ENCODE results near the gene ACSS3.
"Not testable (repeated sequence)": the region's sequence is repeated elsewhere in the genome, so short reads cannot be mapped to it uniquely, and the experiment has no call there.

The ACSS3 gene

DNA sequence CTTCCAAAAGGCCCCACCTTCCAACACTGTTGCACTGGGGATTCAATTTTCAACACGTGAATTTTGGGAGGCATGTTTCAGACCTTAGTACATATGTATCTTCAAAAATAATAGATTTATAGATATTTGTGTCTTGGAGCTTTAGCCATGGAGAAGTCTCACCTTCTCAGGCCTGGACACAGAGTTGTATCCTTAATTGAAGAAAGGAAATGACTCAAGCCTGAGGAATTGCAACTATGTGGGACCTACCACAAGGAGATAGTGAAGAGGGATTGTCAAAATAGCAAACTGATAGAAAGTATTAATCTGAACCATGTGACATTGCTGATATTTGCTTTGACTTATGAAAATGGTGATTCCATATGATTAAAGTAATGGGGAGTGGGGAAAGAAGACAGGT, 89.8 kb downstream of the ACSS3 start:
- no peak for DNase-seq (ENCODE audit: low spot score)

DNA sequence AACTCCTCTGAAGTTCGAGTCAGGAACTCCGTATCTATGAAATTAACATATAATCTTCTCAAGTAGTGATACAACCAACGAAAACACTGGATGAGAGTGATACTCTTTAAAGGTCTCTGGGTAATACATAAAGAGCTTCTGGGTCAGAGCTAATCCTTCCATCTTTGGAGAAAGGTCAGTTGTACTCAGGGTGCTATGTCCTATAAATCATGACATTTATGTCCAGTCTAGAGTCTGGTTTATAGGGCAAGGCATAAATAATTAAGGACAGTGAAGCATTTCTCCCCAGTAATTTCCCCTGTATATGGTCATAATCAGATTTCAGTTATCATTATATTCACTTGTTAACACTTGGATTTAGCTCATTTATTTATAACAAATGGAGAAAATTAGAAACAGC, 90.6 kb downstream of the ACSS3 start:
- DNase-seq (ENCODE audit: low spot score) = no peak

DNA sequence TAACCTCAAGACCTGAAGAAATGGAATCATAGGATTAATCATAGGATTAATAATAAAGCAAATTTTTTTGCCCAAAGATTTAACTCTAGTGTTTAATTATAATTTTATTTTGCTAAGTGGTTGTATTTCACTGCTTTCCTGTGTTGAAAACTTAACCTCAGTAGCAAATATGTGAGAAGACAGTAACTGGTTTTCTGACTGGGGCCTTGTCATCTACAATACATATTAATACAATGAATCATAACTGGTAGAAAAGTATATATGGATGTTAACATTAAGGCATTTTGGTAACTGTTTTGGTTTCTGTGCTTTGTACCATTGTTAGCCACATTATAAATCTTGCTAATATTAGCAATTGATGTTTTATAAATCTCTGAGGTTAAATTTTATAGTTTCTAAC, 92.2 kb downstream of the ACSS3 start:
- no peak for DNase-seq (ENCODE audit: low spot score)

DNA sequence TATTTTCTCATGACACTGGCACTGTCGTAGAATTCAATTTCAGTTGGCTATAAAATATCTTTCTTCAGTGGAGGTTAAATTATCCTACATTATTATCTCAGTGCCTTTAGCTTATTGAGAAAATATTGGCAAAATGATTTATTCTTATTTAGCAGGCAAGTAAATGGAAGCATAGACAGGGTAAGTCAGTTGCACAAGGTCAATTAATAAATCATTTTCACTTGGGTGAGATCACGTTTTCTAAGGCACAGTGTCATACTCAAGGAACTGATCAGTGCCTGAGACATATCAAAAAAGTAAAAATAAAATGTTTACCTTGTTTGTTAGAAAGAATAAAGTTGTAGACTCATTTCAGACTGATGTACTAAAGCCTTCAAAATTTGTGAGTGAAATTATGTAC, 95.0 kb downstream of the ACSS3 start:
- no peak for DNase-seq (ENCODE audit: low spot score)

DNA sequence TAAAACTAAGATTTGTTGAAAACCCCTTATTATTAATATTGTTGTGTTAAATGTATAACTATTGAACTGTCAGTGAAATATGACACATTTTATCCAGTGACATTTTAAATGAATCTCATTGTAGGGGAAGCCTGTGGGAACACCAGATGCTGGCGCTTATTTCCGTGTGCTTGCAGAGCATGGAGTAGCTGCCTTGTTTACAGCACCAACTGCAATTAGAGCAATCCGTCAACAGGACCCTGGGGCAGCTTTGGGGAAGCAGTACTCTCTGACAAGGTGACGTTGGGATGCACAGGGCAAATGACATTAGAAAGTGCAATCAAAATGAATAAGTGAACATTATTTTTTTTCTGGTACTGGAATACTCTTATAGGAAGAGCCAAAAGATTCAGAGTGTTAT, 96.8 kb downstream of the ACSS3 start:
- no peak for DNase-seq (ENCODE audit: low spot score)

DNA sequence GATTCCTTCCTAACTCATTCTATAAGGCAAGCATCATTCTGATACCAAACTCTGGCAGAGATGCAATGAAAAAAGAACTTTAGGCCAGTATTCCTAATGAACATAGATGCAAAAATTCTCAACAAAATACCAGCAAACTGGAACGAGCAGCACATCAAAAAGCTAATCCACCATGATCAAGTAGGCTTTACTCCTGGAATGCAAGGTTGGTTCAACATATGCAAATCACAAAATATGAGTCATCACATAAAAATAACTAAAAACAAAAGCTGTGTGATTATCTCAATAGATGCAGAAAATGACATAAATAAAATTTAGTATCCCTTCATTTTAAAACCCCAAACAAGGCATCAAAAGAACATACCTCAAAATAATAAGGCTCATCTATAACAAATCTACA, 98.9 kb downstream of the ACSS3 start:
- DNase-seq (ENCODE audit: low spot score) = no peak

DNA sequence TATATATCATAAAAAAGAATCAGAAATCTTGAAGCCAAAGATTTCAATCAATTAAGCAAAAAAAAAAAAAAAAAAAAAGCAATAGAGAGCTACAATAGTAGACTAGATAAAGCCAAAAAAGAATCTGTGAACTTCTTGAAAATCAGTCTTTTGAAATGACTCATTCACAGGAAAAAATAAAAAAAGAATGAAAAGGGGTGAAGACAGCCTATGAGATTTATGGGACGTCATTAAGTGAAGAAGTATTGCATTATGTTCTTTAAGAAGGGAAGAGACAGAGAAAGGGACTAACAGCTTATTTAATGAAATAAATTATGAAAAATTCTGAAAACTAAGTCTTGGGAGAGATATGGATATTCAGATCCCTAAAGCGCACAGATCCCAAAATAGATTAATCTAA, 103.8 kb downstream of the ACSS3 start:
- DNase-seq (ENCODE audit: low spot score) = no peak

DNA sequence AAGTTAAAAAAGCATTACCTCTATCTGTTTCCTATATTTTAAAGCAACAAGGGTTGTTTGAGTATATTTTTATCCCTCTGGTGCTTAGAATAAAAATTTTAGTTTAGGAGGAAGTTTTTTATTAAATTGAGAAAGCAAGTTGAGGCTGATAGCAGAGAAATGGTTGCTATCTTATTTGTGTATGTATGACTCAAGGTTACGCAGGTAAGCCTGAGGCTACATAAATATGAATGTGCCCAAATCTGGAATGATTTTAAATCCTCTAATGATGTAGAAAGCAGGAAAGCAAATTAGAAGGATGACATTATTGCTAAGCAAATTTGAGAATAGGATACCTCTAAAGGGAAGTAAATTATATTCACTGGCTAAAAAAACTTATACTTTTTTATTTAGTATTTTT, 109.8 kb downstream of the ACSS3 start:
- DNase-seq (ENCODE audit: low spot score) = no peak

DNA sequence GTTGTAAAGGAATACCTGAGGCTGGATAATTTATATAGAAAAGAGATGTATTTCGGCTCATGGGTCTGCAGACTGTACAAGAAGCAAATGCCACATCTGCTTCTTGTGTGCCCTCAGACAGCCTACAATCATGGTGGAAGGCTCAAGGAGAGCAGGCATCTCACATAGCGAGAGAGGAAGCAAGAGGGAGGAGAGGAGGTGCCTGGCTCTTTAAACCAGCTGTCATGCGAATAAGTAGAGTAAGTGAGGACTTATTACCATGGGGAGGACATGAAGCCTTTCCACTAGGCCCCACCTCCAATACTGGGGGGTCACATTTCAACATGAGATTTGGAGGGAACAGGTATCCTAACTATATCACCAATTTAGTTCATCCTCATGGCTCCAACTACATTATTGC, 118.7 kb downstream of the ACSS3 start:
- DNase-seq (ENCODE audit: low spot score) = no peak

DNA sequence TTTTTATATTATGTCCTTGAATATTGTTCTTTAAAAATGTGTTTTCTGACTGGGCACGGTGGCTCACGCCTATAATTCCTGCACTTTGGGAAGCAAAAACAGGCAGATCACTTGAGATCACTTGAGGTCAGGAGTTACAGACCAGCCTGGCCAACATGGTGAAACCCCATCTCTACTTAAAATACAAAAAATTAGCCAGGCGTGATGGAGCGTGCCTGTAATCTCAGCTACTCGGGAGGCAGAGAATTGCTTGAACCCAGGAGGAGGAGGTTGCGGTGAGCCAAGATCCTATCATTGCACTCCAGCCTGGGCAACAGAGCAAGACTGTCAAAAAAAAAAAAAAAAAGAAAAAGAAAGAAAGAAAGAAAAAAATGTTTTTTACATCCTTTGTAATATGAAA, 122.7 kb downstream of the ACSS3 start:
- not testable (repeated sequence) for DNase-seq (ENCODE audit: low spot score)

DNA sequence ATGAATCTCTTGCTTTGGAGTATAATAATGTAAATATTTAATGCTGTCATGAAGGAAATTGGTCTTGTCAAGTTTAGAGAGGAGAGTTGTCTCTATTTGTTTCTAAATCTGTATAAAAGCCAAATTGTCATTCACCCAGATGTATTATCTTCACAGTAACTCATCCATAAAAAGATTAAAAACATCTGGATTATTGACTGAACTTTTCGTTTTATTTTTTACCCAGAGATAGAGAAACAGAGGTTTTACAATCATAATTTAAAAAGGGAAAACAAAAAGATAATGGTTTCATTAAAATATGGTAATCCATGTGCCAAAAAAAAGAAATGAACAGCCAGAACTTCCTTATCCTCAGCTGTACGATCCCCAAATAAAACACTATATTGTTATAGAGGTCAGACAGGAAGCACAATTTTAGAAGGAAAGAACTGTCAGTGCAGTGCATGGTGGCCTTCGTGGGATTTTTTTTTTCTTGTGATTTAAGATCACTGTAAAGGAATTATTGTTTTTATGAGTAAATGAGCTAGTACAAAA, 125.9 kb downstream of the ACSS3 start:
- no peak for DNase-seq (ENCODE audit: low spot score)

DNA sequence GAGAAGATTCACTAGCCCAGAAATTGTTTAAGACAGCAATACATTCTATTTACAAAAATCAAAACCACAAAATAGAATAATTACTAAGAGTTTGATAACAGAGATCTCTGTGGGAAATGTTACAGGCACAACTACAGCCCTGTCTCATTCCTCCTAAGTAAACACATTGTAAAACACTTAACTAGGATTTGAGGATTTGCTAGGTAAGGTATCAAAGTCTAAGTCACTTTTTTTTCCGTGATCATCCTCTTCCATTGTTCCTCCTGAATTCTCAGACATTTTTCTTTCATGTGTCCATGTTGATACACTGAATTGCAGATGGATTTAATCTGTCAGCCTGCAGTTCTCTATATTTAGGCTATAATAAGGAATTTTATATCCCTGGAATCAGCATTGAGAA, 127.5 kb downstream of the ACSS3 start:
- DNase-seq (ENCODE audit: low spot score) = no peak

DNA sequence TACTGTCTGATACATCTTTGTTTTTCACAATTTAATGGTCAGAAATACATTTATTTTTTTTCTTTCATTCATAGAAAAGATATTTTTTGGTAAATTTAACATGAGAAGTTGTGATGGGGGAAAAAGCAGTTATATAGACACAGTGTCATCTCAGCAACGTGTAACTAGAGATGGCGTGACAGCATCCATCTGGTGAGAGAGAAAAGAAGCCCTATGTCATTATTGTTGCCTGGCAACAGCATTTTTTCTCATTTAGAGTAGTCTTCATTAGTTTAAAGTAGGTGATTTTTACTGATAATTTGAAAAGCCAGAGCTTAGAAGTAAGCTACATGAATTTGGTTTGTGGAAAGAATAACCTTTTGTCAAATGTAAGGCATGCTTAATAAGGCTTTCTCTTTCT, 128.6 kb downstream of the ACSS3 start:
- no peak for DNase-seq (ENCODE audit: low spot score)

DNA sequence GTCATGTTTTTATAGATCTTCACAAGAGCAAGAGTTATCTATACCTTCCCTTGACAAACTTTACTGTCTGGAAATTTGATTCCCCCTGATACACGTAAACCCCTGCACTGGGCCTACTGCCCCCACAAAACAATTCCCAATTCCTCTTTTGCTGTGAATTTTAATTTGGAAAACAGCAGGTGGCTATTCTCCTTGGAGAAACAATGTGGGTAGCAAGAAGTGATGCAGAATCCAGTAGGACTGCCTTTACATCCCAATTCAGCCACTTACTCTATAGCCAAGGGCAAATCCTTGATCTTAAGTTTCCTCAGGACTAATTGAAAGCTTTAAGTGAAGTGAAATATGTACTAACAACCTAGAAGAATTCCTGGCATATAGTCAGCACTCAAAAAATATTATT, 129.3 kb downstream of the ACSS3 start:
- no peak for DNase-seq (ENCODE audit: low spot score)

DNA sequence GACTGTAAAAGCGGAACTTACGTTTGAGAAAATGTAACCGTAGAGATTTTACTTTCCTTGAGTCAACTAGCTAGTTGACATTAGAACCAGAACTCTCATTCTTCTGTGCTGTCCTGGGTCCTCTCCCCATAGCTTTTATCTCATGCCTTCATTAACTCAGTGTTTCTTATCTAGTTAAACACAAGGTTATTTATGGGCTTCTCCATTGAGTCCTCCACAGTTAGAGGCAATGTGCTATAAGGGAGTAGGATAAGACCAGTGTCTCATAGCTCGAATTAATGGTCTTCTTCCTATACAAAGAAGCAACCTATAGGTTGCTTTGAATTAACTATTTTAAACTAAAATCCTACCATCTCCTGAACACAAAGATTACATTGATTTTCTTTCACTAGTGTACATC, 129.8 kb downstream of the ACSS3 start:
- no peak for DNase-seq (ENCODE audit: low spot score)

DNA sequence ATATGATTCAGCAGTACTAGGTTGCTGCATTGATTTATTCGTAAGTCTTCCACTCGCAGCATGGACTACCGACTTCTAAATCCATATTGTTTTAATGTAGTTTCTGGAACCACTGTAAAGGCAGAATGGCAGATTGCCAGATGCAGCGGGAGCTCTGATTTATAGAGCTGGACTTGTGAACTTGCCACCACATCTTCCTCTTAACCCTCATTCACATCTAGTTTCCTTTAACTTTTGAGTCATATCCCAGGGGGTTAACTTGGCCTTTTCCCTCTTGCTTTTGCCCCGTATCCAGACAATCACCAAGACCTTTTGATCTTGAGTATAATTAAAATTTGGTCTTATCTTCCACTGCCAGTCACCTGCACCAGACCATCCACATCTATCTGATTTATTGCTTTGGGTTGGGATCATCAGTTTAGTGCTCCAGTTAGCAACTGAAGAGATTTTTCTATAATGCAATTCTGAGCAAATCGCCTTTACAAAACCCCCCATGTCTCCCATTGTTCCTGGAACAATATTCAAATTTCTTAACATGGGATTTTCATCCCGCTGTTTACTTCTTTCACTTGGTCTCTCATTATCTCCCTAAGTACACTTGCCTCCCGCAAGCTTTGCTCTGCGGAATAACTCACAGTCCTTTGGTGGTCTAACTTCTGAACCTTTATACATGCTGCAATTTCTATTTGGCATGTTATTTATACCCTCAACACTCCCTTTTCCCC, 130.5 kb downstream of the ACSS3 start:
- DNase-seq (ENCODE audit: low spot score) = no peak

DNA sequence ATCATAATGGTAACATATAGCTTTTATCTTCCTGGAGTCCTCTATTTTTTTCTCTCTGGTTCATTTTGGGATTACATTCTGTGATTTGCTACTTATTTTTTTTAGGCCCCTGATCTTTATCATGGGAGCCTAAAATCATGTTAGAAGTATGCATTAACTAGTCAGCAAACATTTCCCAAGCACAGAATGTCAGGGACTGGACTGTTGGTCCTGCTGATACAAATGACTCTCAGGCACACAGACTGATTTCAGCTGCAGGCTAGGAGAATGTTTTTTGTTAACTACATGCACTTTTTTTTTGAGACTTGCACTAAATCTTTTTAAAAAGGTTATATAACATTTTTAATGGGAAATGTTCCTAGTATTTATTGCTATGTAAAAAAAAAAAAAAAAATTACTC, 131.1 kb downstream of the ACSS3 start:
- no peak for DNase-seq (ENCODE audit: low spot score)

DNA sequence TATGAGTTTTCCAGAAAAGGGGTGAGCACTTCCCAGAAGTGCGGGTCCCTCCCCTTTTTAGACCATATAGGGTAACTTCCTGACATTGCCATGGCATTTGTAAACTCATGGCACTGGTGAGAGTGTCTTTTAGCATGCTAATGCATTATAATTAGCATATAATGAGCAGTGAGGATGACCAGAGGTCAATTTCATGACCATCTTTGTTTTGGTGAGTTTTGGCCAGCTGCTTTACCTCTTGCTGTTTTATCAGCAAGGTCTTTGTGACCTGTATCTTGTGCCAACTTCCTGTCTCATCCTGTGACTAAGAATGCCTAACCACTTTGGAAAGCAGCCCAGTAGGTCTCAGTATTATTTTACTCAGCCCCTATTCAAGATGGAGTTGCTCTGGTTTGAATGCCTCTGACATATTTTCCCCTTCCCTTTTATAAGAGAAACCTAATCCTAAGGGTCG, 131.9 kb downstream of the ACSS3 start:
- not testable (repeated sequence) for DNase-seq (ENCODE audit: low spot score)

DNA sequence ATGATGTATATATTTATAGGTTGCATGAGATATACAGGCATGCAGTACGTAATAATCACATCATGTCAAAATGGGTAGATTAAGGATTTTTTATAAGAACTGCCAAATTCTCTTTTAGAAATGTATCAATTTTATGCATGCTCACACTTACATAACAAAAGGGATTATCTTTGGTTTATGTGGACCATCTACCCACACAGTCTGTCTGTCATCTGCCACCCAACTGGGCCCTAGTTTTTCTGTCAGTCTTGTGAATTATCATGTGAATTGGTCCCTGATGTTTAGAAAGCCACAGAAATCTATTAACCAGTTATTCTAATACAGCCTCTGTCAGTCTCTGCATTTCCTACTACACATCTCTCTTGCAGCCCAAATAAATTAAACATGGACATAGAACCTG, 133.4 kb downstream of the ACSS3 start:
- DNase-seq (ENCODE audit: low spot score) = no peak

DNA sequence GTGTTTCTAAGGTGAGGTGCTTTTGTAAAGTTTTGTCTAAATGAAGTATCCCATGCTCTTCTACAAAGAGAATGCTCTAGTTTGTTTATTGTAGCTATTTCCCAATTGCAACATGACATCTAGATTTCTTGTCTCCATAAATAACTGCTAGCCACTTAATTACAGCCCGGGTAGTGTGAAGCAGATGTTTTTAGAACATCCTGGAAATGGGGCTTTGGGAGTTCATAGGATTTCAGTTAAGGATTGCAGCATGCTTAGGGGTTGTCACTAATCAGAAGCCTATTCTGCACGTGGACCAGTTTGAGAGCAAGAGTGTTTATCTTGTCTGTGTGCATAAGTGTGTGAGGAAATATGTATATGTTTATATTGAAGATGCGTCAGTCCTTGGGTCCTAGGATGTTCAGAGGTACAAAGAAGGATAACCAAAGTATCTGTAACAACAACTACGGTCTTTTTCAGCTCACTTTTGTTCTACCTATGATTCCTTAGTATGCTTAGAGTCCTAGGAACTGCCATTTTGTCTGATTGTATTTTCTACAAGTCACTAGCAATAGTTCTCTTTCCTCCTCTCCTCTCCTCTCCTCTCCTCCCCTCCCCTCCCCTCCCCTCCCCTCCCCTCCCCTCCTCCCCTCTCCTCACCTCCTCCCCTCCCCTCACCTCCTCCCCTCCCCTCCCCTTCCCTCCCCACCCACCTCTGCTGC, 135.3 kb downstream of the ACSS3 start:
- DNase-seq (ENCODE audit: low spot score) = no peak

DNA sequence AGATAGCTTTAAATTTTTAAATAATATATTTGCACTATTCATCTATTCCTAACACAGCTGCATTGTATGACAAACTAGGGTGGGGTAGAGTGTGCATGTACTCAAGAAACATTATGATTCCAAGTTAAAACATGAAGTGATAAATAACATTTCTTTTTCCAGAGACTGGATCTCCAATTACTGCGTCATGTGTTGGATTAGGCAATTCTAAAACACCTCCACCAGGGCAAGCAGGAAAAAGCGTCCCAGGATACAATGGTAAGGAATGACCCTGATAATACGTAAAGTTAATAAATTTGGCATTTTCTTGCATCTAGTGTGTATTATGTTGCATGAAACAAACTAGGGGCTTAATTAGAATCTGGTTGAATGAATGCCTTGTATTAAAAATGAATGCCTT, 138.9 kb downstream of the ACSS3 start:
- DNase-seq (ENCODE audit: low spot score) = no peak

DNA sequence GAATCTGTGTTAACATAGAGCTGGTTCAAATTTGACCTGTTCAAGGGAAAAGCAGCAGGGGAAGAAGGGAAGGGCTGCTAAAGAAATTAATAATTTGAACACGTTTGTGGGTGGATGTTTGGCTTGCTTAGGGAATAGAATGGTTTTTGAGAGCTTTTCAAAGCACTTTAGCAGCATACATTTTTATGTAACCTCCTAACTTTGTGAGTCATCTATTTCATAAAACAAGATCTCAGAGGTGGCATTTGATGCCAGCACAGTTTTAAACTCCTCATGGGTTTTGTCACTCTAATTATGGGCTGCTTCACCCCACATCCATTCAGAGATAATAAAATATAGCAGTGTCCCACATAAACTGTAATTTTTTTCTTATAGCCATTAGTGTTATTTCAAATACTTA, 143.8 kb downstream of the ACSS3 start:
- no peak for DNase-seq (ENCODE audit: low spot score)

DNA sequence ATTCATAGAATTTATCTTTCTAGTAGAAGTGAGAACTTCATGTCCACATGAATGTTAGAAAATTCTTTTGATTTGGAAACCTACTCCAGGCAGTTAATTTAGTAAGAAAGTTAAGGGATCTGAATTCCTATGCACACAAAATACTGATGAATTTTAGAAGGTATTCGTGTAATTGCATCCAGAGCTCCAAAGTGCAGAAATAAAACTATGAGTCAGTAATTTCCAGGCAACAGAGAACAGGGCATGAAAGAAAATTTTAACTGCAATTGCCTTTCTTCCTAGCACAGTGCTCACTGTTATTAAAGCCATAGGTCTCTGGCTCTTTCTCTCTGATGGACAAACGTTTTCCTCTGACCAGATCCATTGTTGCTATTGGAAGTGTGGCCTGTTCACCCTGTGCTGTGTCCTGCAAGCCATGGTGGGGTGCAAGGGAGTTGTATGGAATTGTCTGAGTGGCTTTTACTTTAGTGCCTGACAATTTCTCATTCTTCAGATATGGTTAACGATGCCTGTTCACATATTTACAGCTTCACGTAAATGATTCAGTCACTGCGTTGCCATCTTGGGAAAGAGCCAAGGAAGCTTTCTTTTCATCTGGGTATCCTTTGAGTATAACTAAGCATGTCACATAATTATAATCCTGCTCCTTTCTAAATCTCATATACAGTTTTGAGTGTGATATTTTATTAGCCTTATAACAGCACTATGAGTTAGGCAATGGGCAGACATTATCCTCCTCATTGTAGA, 145.1 kb downstream of the ACSS3 start:
- no peak for DNase-seq (ENCODE audit: low spot score)

Data from AG08396 (cell line).